ENCODE measurements around the gene NXT1.

DNA sequence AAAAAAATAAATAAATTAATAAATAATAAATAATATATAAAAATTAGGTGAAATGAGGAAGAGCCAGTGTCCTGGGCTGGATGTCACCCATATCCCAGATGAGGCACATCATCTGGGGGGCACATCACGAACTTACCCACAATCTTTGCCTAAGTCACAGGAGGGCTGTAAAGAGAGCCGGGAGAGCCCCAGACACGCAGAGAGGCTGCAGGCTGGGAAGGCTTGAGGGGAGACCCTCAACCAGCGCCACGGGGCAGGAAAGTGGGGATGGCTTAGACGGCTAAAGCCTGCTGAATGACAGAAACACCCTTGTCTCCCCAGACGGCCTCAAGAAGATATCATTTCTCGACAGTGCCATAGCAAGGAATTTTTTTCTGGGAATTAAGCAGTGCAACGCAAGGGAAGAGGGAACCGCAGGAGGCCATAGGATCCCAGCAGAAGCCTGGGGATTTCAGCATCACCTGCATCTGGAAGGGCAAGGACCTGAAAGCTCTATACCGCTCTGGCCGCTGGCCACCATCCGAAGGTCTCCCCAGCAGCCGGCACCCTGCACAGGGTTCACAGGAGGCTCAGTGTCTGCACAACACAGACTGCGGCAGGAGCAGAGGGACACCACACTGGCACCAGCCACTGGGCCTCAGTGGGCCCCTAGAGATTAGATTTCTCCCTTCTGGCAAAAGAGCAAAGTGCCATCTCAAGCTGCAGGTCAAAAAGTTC is 22.8 kb upstream of the NXT1 start:
- TF ChIP-seq, protein P1, sequence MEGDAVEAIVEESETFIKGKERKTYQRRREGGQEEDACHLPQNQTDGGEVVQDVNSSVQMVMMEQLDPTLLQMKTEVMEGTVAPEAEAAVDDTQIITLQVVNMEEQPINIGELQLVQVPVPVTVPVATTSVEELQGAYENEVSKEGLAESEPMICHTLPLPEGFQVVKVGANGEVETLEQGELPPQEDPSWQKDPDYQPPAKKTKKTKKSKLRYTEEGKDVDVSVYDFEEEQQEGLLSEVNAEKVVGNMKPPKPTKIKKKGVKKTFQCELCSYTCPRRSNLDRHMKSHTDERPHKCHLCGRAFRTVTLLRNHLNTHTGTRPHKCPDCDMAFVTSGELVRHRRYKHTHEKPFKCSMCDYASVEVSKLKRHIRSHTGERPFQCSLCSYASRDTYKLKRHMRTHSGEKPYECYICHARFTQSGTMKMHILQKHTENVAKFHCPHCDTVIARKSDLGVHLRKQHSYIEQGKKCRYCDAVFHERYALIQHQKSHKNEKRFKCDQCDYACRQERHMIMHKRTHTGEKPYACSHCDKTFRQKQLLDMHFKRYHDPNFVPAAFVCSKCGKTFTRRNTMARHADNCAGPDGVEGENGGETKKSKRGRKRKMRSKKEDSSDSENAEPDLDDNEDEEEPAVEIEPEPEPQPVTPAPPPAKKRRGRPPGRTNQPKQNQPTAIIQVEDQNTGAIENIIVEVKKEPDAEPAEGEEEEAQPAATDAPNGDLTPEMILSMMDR (IDR thresholded peaks at IDR 0.05; ENCODE audit: insufficient read depth, low read depth, low read length): no peak
- no peak for TF ChIP-seq EZH2 (IDR thresholded peaks at IDR 0.05; ENCODE audit: insufficient read depth, low read length)
